IMR-90 (cell line): ENCODE measurements around the gene LAIR1.
"Not testable (repeated sequence)": the region's sequence is repeated elsewhere in the genome, so short reads cannot be mapped to it uniquely, and the experiment has no call there.

Experiments
- CEBPB ChIP-seq: IDR thresholded peaks from 2 replicates; pipeline ENCODE4 v1.6.1; 2012; ENCODE audit warnings: low read depth, low read length, improper control_type of control experiment
- POLR2A ChIP-seq: IDR thresholded peaks from 2 replicates; pipeline ENCODE4 v1.6.1; 2012; ENCODE audit warnings: mild to moderate bottlenecking, low read depth, low read length
- TF ChIP-seq, protein P1 (sequence below): conservative IDR thresholded peaks from 2 replicates; pipeline ENCODE4 v1.5.1; 2012; ENCODE audit warnings: mild to moderate bottlenecking, low read depth, low read length, improper control_type of control experiment

- TF ChIP-seq, protein P1, sequence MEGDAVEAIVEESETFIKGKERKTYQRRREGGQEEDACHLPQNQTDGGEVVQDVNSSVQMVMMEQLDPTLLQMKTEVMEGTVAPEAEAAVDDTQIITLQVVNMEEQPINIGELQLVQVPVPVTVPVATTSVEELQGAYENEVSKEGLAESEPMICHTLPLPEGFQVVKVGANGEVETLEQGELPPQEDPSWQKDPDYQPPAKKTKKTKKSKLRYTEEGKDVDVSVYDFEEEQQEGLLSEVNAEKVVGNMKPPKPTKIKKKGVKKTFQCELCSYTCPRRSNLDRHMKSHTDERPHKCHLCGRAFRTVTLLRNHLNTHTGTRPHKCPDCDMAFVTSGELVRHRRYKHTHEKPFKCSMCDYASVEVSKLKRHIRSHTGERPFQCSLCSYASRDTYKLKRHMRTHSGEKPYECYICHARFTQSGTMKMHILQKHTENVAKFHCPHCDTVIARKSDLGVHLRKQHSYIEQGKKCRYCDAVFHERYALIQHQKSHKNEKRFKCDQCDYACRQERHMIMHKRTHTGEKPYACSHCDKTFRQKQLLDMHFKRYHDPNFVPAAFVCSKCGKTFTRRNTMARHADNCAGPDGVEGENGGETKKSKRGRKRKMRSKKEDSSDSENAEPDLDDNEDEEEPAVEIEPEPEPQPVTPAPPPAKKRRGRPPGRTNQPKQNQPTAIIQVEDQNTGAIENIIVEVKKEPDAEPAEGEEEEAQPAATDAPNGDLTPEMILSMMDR: not testable (repeated sequence)
- TF ChIP-seq CEBPB, POLR2A: not testable (repeated sequence)
Measured at GRCh38 chr19:54369688-54370433, 5.1 kb upstream of the LAIR1 start.
